GM12891 (cell line): ENCODE data around the gene PMF1.

ENCODE experiments used
- PAX5 ChIP-seq: IDR thresholded peaks from 2 replicates; pipeline ENCODE4 v1.6.1; 2011; ENCODE audit warnings: low read length, moderate library complexity, mild to moderate bottlenecking; ENCODE audit not compliant: insufficient read depth, severe bottlenecking
- POLR2A ChIP-seq: IDR thresholded peaks from 2 replicates; pipeline ENCODE4 v1.6.1; 2011; ENCODE audit warnings: low read depth, low read length, control low read depth
- POLR2AphosphoS5 ChIP-seq: IDR thresholded peaks from 2 replicates; pipeline ENCODE4 v1.6.1; 2011; ENCODE audit warnings: low read depth, low read length, control low read depth
- POU2F2 ChIP-seq: IDR thresholded peaks from 2 replicates; pipeline ENCODE4 v1.6.1; 2011; ENCODE audit warnings: low read depth, mild to moderate bottlenecking, control low read depth, low read length, moderate library complexity
- SPI1 ChIP-seq: IDR thresholded peaks from 2 replicates; pipeline ENCODE4 v1.6.1; 2011; ENCODE audit warnings: low read depth, low read length, control low read depth
- TAF1 ChIP-seq: IDR thresholded peaks from 2 replicates; pipeline ENCODE4 v1.6.1; 2011; ENCODE audit warnings: low read depth, low read length, control low read depth

DNA sequence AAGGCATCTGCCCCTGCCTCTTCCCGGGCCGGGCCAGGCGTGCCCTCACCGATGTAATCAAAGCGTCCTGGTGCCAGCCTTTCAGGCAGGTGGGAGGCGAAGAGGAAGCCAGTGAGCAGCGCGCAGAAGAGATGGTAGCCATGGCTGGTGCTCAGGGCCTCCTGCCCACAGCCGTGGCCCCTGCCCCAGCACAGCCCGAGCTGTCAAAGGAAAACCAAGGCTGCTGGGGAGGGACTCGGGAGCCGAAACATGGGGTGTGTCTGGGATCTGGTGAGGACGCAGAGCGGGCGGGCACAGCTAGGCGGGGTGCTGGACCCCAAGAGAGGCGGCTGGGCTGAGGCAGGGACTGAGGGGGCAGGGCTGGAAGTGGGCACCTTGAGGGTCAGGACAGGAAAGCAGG is 31.9 kb downstream of the PMF1 start:
- TF ChIP-seq POLR2AphosphoS5 (no peak), POLR2A (no peak), PAX5 (no peak), SPI1 (no peak), TAF1 (no peak), POU2F2 (no peak)
